Ishikawa (cell line): ENCODE measurements around the gene BIRC7.
"Not testable (repeated sequence)": the region's sequence is repeated elsewhere in the genome, so short reads cannot be mapped to it uniquely, and the experiment has no call there.

Source experiments
- CEBPB ChIP-seq: IDR thresholded peaks from 2 replicates; pipeline ENCODE4 v1.6.1; 2012
- TAF1 ChIP-seq: IDR thresholded peaks from 2 replicates; pipeline ENCODE4 v1.6.1; 2012; ENCODE audit warnings: low read depth, mild to moderate bottlenecking

DNA sequence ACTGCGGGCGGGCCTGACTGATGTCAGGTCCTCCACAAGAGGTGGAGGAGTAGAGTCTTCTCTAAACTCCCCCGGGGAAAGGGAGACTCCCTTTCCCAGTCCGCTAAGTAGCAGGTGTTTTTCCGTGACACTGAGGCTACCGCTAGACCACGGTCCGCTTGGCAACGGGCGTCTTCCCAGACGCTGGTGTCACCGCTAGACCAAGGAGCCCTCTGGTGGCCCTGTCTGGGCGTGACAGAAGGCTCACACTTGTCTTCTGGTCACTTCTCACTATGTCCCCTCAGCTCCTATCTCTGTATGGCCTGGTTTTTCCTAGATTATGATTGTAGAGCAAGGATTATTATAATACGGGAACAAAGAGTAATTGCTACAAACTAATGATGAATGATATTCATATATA, 15.6 kb downstream of the BIRC7 start:
- TF ChIP-seq CEBPB, TAF1: not testable (repeated sequence)
